Keratinocyte (primary cell): Measurements from ENCODE around the gene PUDP. TPM values are rescaled to one million over a fixed set of nuclear protein-coding genes. Genes with fewer than 3 reads are reported as not detected.

Experiments used
- DNase-seq: peaks from one replicate; pipeline ENCODE4 v3.0.0-alpha.2; 2011; ENCODE audit warnings: low read depth, missing footprints, low spot score
- FAIRE-seq: peaks from 2 replicates; lab custom pipeline; 2011; peaks lifted over from hg19 to GRCh38; lab: Jason Lieb, UNC
- H2AFZ ChIP-seq: 2 replicates; pipeline ENCODE4 v1.6.0; 2012; ENCODE audit warnings: low read length, control low read depth, inconsistent platforms; ENCODE audit not compliant: control insufficient read depth
- H3K27ac ChIP-seq: 2 replicates; pipeline ENCODE4 v1.5.1; 2011; ENCODE audit warnings: low read length; ENCODE audit not compliant: control insufficient read depth, insufficient read depth
- H3K27me3 ChIP-seq: 3 replicates; pipeline ENCODE4 v1.6.0; 2011; ENCODE audit warnings: low read length; ENCODE audit not compliant: control insufficient read depth, insufficient read depth; ENCODE audit errors: extremely low read depth
- H3K36me3 ChIP-seq, 2 experiments: 2 replicates in 1 of 2; 3 replicates in 1 of 2; pipeline ENCODE4 v1.5.1; 2011; ENCODE audit warnings: low read length in 2 of 2, mild to moderate bottlenecking in 1 of 2; ENCODE audit not compliant: control insufficient read depth in 2 of 2, insufficient read depth in 2 of 2; ENCODE audit errors: extremely low read depth in 1 of 2
- H3K4me1 ChIP-seq: 3 replicates; pipeline ENCODE4 v1.5.1; 2011; ENCODE audit warnings: low read length; ENCODE audit not compliant: control insufficient read depth, insufficient read depth; ENCODE audit errors: extremely low read depth
- H3K4me2 ChIP-seq: 3 replicates; pipeline ENCODE4 v1.6.0; 2011; ENCODE audit warnings: low read depth, low read length; ENCODE audit not compliant: control insufficient read depth, insufficient read depth; ENCODE audit errors: extremely low read depth
- H3K4me3 ChIP-seq, 3 experiments: fragments of 200-600 bp in 1 of 3; sonication (generic) in 1 of 3; 2 replicates in 2 of 3; 3 replicates in 1 of 3; pipeline ENCODE4 v1.5.1; 2011 to 2016; ENCODE audit warnings: low read length in 3 of 3, mild to moderate bottlenecking in 3 of 3, control low read depth in 2 of 3, inconsistent platforms in 1 of 3, low read depth in 1 of 3, mixed read lengths in 1 of 3, mixed run types in 1 of 3, moderate library complexity in 1 of 3; ENCODE audit not compliant: control insufficient read depth in 2 of 3, insufficient read depth in 2 of 3; ENCODE audit errors: extremely low read depth in 1 of 3
- H3K79me2 ChIP-seq: 2 replicates; pipeline ENCODE4 v1.6.0; 2012; ENCODE audit warnings: low read length; ENCODE audit not compliant: control insufficient read depth, insufficient read depth
- H3K9ac ChIP-seq: 3 replicates; pipeline ENCODE4 v1.6.0; 2011; ENCODE audit warnings: low read length; ENCODE audit not compliant: control insufficient read depth, insufficient read depth; ENCODE audit errors: extremely low read depth
- H3K9me1 ChIP-seq: 3 replicates; pipeline ENCODE4 v1.6.0; 2011; ENCODE audit warnings: low read length; ENCODE audit not compliant: control insufficient read depth, insufficient read depth; ENCODE audit errors: extremely low read depth
- H3K9me3 ChIP-seq: 2 replicates; pipeline ENCODE4 v1.5.1; 2012; ENCODE audit warnings: low read depth, low read length; ENCODE audit not compliant: control insufficient read depth
- H4K20me1 ChIP-seq: 3 replicates; pipeline ENCODE4 v1.6.0; 2011; ENCODE audit warnings: low read length; ENCODE audit not compliant: control insufficient read depth, insufficient read depth; ENCODE audit errors: extremely low read depth
- CTCF ChIP-seq, 3 experiments: IDR thresholded peaks in 1 of 3; conservative IDR thresholded peaks in 1 of 3; optimal IDR thresholded peaks in 1 of 3; 2 replicates in 2 of 3; 3 replicates in 1 of 3; pipeline versions ENCODE3 to v1.5.1; 2011; ENCODE audit warnings: low read length in 3 of 3, mild to moderate bottlenecking in 3 of 3, moderate library complexity in 2 of 3, control low read depth in 1 of 3, inconsistent platforms in 1 of 3; ENCODE audit not compliant: insufficient read depth in 2 of 3; ENCODE audit errors: extremely low read depth in 1 of 3
- EZH2 ChIP-seq: IDR thresholded peaks from one replicate; pipeline ENCODE4 v1.6.1; 2012; ENCODE audit warnings: inconsistent platforms, mild to moderate bottlenecking, low read length, moderate library complexity
- dilution Hi-C: fragments of 300-500 bp; cut with MboI; formaldehyde crosslinking; loops from one replicate; pipeline ENCODE4 v1.7.0; 2020; ENCODE audit warnings: low sequenced_read_pairs; ENCODE audit not compliant: extremely low pct_ligation_motif_present
- polyA plus RNA-seq, 5 experiments: library from polyadenylated mRNA; depleted of rRNA in 3 of 5; stranded (reverse) in 3 of 5; stranded (forward) in 1 of 5; unstranded in 1 of 5; fragments of >200 nt; gene quantifications; 1 replicate in 1 of 5; 2 replicates in 3 of 5; 3 replicates in 1 of 5; pipeline versions ENCODE4 v1.2.1 to v1.2.3, GENCODE V29; 2011 to 2012; ENCODE audit warnings: missing spikeins in 2 of 5, low read depth in 1 of 5, low replicate concordance in 1 of 5

Gene PUDP
- polyA plus RNA-seq, 1 donor (not counting 4 experiments of a cell fraction or from before 2014, with no cell fraction given), result 48.0 TPM

DNA sequence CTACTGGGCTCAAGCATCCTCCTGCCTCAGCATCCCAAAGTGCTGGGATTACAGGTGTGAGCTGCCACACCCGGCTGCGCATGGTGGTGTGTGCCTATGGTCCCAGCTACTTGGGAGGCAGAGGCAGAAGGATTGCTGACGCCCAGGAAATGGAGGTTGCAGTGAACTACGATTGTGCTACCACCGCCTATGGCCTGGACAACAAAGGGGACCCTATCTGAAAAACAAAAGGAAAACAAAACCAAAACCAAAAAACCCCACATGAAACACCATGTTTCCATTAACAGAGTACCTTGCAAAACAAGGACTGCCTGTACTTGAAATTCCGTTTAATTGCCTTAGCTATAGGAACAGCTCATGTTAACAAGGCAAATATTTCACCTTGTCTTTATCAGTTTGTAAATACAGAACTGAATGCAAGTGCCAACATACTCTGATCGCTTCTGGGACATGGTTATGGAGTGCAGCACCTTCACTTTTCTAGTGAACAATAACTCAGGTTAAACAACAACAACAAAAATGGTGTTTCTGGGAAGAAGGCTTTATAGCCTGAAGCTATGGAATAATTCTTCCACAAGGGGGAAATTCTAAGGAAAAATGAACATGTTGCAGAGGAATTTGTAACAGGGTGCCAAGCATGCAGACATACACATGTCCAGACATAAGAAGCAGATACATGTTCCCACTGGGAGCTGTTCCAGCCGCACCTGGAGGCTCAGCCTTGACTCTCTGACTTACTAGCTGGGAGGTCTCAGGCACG, 73.6 kb downstream of the PUDP start:
- FAIRE-seq (peak; percentile 94), DNase-seq (peak; percentile 89)
- Histone ChIP-seq H3K9me1 (no peaks in the 10 kb centered on the region), H3K4me3 (peak overlapping the region in 1 of 3 experiments; percentile 29), H3K4me1 (peaks cover 29% of the 10 kb centered on the region), H3K9me3 (no peaks in the 10 kb centered on the region), H4K20me1 (no peaks in the 10 kb centered on the region), H3K4me2 (peak overlapping the region; percentile 55), H3K27ac (peak overlapping the region; percentile 57), H3K79me2 (no peaks in the 10 kb centered on the region), H3K27me3 (no peaks in the 10 kb centered on the region), H3K9ac (no peak overlapping the region), H2AFZ (no peak overlapping the region), H3K36me3 (peaks cover 0 to 2% of the 10 kb centered on the region in 2 experiments)
- dilution Hi-C loops, result no loop called here
- TF ChIP-seq EZH2, result no peak
- TF ChIP-seq CTCF (optimal IDR thresholded peaks at IDR 0.05 in 1 of 3, IDR thresholded peaks at IDR 0.05 in 1 of 3, conservative IDR thresholded peaks at IDR 0.05 in 1 of 3; ENCODE audit: extremely low read depth in 1 of 3, insufficient read depth in 2 of 3, low read length in 3 of 3), result peak in 2 of 3 experiments; percentile 9 to 34

DNA sequence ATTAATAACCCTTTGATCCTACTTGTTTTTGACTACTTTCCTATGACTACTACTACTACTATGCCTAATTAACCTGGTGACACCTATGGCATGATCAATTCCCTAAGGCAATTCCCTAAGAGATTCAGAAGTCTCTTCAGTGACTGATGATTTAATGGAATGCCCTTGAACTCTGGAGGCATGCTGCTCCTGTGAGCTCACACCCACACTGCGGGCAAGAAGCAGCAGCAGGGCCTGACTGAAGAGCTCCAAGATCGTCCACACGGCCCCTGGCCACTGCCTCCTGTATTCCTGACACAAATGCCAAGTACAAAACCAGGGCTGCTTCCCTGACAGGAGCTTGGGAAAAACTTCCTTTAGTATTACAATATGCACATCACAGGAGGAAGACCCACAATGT, 74.6 kb downstream of the PUDP start:
- TF ChIP-seq CTCF (optimal IDR thresholded peaks at IDR 0.05 in 1 of 3, IDR thresholded peaks at IDR 0.05 in 1 of 3, conservative IDR thresholded peaks at IDR 0.05 in 1 of 3; ENCODE audit: extremely low read depth in 1 of 3, insufficient read depth in 2 of 3, low read length in 3 of 3) (no peak), EZH2 (no peak)
- Histone ChIP-seq H3K4me2 (no peak overlapping the region), H3K4me1 (peaks cover 29% of the 10 kb centered on the region), H2AFZ (no peak overlapping the region), H3K9me3 (no peaks in the 10 kb centered on the region), H3K9me1 (no peaks in the 10 kb centered on the region), H4K20me1 (no peaks in the 10 kb centered on the region), H3K27ac (no peak overlapping the region), H3K4me3 (no peak overlapping the region), H3K36me3 (peaks cover 0 to 2% of the 10 kb centered on the region in 2 experiments), H3K79me2 (no peaks in the 10 kb centered on the region), H3K27me3 (no peaks in the 10 kb centered on the region), H3K9ac (no peak overlapping the region)
- dilution Hi-C loops, result no loop called here
- no peak for DNase-seq
- FAIRE-seq, result no peak
